HG03432 (cell line): Measurements from ENCODE around the gene CMPK1.
"Not testable (repeated sequence)": the region's sequence is repeated elsewhere in the genome, so short reads cannot be mapped to it uniquely, and the experiment has no call there.

Experiments used
- ATAC-seq: cut with Tn5 transposase; IDR thresholded peaks from one replicate; pipeline ENCODE4 v1.9.1; 2021; ENCODE audit warnings: mild to moderate bottlenecking, moderate library complexity; ENCODE audit not compliant: unreplicated experiment

CMPK1 gene

GRCh38 chr1:47337350-47337749 is 3.8 kb downstream of the CMPK1 start:
- ATAC-seq: no peak

- no peak for ATAC-seq
Measured at GRCh38 chr1:47338249-47339077, 4.9 kb downstream of the CMPK1 start.

GRCh38 chr1:47340227-47340626 is 6.6 kb downstream of the CMPK1 start:
- ATAC-seq: no peak

- not testable (repeated sequence) for ATAC-seq
Measured at GRCh38 chr1:47346979-47347378, 13.4 kb downstream of the CMPK1 start.

- no peak for ATAC-seq
Measured at GRCh38 chr1:47347735-47348134, 14.1 kb downstream of the CMPK1 start.

- ATAC-seq: no peak
Measured at GRCh38 chr1:47348246-47348645, 14.7 kb downstream of the CMPK1 start.

GRCh38 chr1:47351305-47351704 is 17.7 kb downstream of the CMPK1 start:
- ATAC-seq: peak; percentile 98

- no peak for ATAC-seq
Measured at GRCh38 chr1:47361380-47361779, 27.8 kb downstream of the CMPK1 start.

- ATAC-seq: no peak
Measured at GRCh38 chr1:47362828-47363227, 29.2 kb downstream of the CMPK1 start.

GRCh38 chr1:47367651-47368050 is 34.1 kb downstream of the CMPK1 start:
- ATAC-seq: no peak

GRCh38 chr1:47371016-47371517 is 37.5 kb downstream of the CMPK1 start:
- ATAC-seq: no peak

GRCh38 chr1:47374501-47374900 is 40.9 kb downstream of the CMPK1 start:
- no peak for ATAC-seq

- ATAC-seq: no peak
Measured at GRCh38 chr1:47378147-47378546, 44.6 kb downstream of the CMPK1 start.

- ATAC-seq: no peak
Measured at GRCh38 chr1:47380699-47381098, 47.1 kb downstream of the CMPK1 start.

- no peak for ATAC-seq
Measured at GRCh38 chr1:47382399-47382983, 48.9 kb downstream of the CMPK1 start.

GRCh38 chr1:47384083-47384482 is 50.5 kb downstream of the CMPK1 start:
- ATAC-seq: no peak

- ATAC-seq: no peak
Measured at GRCh38 chr1:47385020-47385419, 51.4 kb downstream of the CMPK1 start.

- no peak for ATAC-seq
Measured at GRCh38 chr1:47386268-47386667, 52.7 kb downstream of the CMPK1 start.

GRCh38 chr1:47388030-47388890 is 54.7 kb downstream of the CMPK1 start:
- ATAC-seq: peak; percentile 12

GRCh38 chr1:47388891-47389238 is 55.3 kb downstream of the CMPK1 start:
- ATAC-seq: peak; percentile 83

GRCh38 chr1:47389731-47390130 is 56.1 kb downstream of the CMPK1 start:
- ATAC-seq: no peak
